Vagina (tissue), 2 donors: ENCODE data around the gene OTULIN. TPM values are rescaled to one million over a fixed set of nuclear protein-coding genes. Genes with fewer than 3 reads are reported as not detected.

Experiments used
- DNase-seq, 2 donors: peaks; one replicate each; pipeline ENCODE4 v3.0.0-alpha.2; 2017; ENCODE audit errors: extremely low spot score in 2 of 2
- H3K27ac ChIP-seq: fragments of 200-600 bp; sonication (generic); one replicate; pipeline ENCODE4 v1.5.1; 2019
- H3K27me3 ChIP-seq: fragments of 200-600 bp; sonication (generic); one replicate; pipeline ENCODE4 v1.5.1; 2019
- H3K36me3 ChIP-seq, 2 donors: fragments of 200-600 bp; sonication (generic); one replicate each; pipeline ENCODE4 v1.5.1; 2017 to 2019
- H3K4me1 ChIP-seq: fragments of 200-600 bp; sonication (generic); one replicate; pipeline ENCODE4 v1.5.1; 2019
- H3K4me3 ChIP-seq, 2 donors: fragments of 200-600 bp; sonication (generic); 1 replicate in 1 of 2; 2 replicates in 1 of 2; pipeline ENCODE4 v1.5.1; 2016 to 2019
- H3K9me3 ChIP-seq: fragments of 200-600 bp; sonication (generic); one replicate; pipeline ENCODE4 v1.5.1; 2019
- POLR2A ChIP-seq, 2 donors: fragments of 450-650 bp; IDR thresholded peaks; one replicate each; pipeline ENCODE4 v1.6.1; 2017; ENCODE audit warnings: antibody characterized with exemption in 2 of 2, mild to moderate bottlenecking in 2 of 2, moderate library complexity in 2 of 2
- POLR2AphosphoS5 ChIP-seq, 2 donors: sonication (generic); formaldehyde crosslinking; IDR thresholded peaks; one replicate each; pipeline ENCODE4 v1.9.0; 2017; ENCODE audit warnings: antibody characterized with exemption in 2 of 2, mild to moderate bottlenecking in 2 of 2, low read depth in 1 of 2; ENCODE audit not compliant: insufficient read depth in 1 of 2
- intact Hi-C: fragments of 100-400 bp; cut with DNase I; formaldehyde crosslinking; loops from one replicate; pipeline ENCODE4 v1.15.1; 2023
- total RNA-seq: library from RNA; depleted of rRNA; stranded (reverse); fragments of >200 nt; gene quantifications from one replicate; pipeline ENCODE4 v1.2.3, GENCODE V29; 2016
- TF ChIP-seq, protein P1 (sequence below), 3 experiments: fragments of 450-650 bp in 2 of 3; fragments of 200-600 bp in 1 of 3; sonication (generic) in 1 of 3; IDR thresholded peaks; one replicate each; pipeline ENCODE4 v1.5.1; 2017 to 2019; ENCODE audit warnings: antibody characterized with exemption in 3 of 3, mild to moderate bottlenecking in 2 of 3, moderate library complexity in 2 of 3

The OTULIN gene
- total RNA-seq, 1 donor from 2014 or later: 34.1 TPM

- no peaks in the 10 kb centered on the region for H3K9me3 ChIP-seq
- DNase-seq: no peak
- no peaks in the 10 kb centered on the region for H3K4me1 ChIP-seq
- H3K4me3 ChIP-seq: no peak overlapping the region
- intact Hi-C loops: no loop called here
- peaks cover 0 to 5% of the 10 kb centered on the region in 2 donors for H3K36me3 ChIP-seq
- TF ChIP-seq, protein P1, sequence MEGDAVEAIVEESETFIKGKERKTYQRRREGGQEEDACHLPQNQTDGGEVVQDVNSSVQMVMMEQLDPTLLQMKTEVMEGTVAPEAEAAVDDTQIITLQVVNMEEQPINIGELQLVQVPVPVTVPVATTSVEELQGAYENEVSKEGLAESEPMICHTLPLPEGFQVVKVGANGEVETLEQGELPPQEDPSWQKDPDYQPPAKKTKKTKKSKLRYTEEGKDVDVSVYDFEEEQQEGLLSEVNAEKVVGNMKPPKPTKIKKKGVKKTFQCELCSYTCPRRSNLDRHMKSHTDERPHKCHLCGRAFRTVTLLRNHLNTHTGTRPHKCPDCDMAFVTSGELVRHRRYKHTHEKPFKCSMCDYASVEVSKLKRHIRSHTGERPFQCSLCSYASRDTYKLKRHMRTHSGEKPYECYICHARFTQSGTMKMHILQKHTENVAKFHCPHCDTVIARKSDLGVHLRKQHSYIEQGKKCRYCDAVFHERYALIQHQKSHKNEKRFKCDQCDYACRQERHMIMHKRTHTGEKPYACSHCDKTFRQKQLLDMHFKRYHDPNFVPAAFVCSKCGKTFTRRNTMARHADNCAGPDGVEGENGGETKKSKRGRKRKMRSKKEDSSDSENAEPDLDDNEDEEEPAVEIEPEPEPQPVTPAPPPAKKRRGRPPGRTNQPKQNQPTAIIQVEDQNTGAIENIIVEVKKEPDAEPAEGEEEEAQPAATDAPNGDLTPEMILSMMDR (IDR thresholded peaks at IDR 0.05): no peak
- TF ChIP-seq POLR2AphosphoS5 (IDR thresholded peaks at IDR 0.05; ENCODE audit: insufficient read depth in 1 of 2, low read depth in 1 of 2) (no peak), POLR2A (IDR thresholded peaks at IDR 0.05) (no peak)
- H3K27me3 ChIP-seq: no peaks in the 10 kb centered on the region
- no peak overlapping the region for H3K27ac ChIP-seq
These were observed 69.9 kb downstream of the OTULIN start for GRCh38 chr5:14734396-14734795.

GRCh38 chr5:14735944-14736343, 71.4 kb downstream of the OTULIN start:
- Histone ChIP-seq H3K27me3 (no peaks in the 10 kb centered on the region), H3K9me3 (no peaks in the 10 kb centered on the region), H3K36me3 (peaks cover 0 to 5% of the 10 kb centered on the region in 2 donors), H3K27ac (no peak overlapping the region), H3K4me3 (no peak overlapping the region), H3K4me1 (no peaks in the 10 kb centered on the region)
- TF ChIP-seq, protein P1 (IDR thresholded peaks at IDR 0.05): no peak
- no peak for TF ChIP-seq POLR2A (IDR thresholded peaks at IDR 0.05)
- TF ChIP-seq POLR2AphosphoS5 (IDR thresholded peaks at IDR 0.05; ENCODE audit: insufficient read depth in 1 of 2, low read depth in 1 of 2): no peak
- intact Hi-C loops: no loop called here
- no peak for DNase-seq

DNA sequence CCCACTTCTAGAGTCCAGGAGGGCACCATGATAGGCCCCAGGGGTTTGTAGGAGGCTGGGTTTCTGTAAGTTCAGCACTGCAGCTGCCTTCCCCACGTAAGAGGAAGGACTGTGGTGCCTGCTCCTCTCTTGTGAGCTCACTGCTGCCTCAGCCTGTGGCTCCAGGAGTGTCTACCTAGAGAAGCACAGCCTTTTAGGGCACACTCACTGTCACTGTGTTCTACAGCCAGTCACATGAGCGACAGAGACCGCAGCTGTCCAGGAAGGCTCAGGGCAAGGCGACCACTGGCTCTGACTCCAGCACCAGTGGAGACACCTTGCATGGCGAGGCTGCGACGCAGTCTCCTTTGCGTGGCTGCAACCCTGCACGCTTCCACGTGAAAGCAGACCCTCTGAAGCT, 72.8 kb downstream of the OTULIN start:
- Histone ChIP-seq H3K27me3 (no peaks in the 10 kb centered on the region), H3K36me3 (peaks cover 0 to 5% of the 10 kb centered on the region in 2 donors), H3K27ac (no peak overlapping the region), H3K4me3 (no peak overlapping the region), H3K9me3 (no peaks in the 10 kb centered on the region), H3K4me1 (no peaks in the 10 kb centered on the region)
- TF ChIP-seq POLR2A (IDR thresholded peaks at IDR 0.05) (no peak), POLR2AphosphoS5 (IDR thresholded peaks at IDR 0.05; ENCODE audit: insufficient read depth in 1 of 2, low read depth in 1 of 2) (no peak)
- TF ChIP-seq, protein P1 (IDR thresholded peaks at IDR 0.05): no peak
- no peak for DNase-seq
- intact Hi-C loops: no loop called here

DNA sequence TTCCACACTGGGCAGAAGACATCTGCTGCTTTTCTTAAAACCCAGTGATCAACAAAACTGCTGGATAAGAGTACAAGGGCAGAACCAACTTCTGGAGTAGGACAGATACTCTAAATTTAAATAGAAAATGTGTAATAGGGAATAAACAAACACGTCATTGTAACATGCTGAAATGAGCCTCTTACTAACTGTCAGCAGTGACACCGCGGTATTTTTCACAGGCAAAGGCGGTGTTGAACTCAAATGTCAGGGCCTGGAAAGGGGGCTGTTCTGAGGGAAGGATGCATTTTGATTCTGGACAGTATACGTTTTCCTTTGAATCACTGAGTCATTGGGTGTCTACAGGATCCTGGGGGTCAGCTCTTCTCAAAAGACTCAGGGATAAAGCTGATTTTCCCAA, 73.5 kb downstream of the OTULIN start:
- Histone ChIP-seq H3K27me3 (no peaks in the 10 kb centered on the region), H3K27ac (no peak overlapping the region), H3K4me1 (no peaks in the 10 kb centered on the region), H3K36me3 (peaks cover 0 to 5% of the 10 kb centered on the region in 2 donors), H3K9me3 (no peaks in the 10 kb centered on the region), H3K4me3 (no peak overlapping the region)
- intact Hi-C loops: no loop called here
- no peak for DNase-seq
- TF ChIP-seq POLR2AphosphoS5 (IDR thresholded peaks at IDR 0.05; ENCODE audit: insufficient read depth in 1 of 2, low read depth in 1 of 2) (no peak), POLR2A (IDR thresholded peaks at IDR 0.05) (no peak)
- TF ChIP-seq, protein P1 (IDR thresholded peaks at IDR 0.05): no peak

DNA sequence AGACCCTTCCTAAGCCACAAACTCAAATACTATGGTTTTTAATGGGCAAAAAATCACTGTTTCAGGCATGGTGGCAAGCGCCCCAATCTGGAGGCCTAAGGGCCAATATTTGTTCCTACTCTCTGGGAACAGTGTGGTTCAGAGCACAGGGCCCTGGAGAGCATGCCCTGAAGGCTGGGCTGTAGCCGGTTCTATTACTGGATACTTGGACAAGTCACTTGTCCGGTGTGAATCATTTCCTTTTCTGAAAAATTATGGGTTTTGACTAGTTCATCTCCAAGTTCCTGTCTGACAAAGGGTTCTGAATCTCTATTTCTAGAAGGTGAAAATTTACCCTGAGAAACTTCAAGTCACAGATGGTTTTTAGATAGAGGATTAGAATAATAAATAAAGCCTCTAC, 75.0 kb downstream of the OTULIN start:
- H3K9me3 ChIP-seq: no peaks in the 10 kb centered on the region
- DNase-seq: no peak
- no peaks in the 10 kb centered on the region for H3K4me1 ChIP-seq
- no peak for TF ChIP-seq POLR2AphosphoS5 (IDR thresholded peaks at IDR 0.05; ENCODE audit: insufficient read depth in 1 of 2, low read depth in 1 of 2)
- TF ChIP-seq, protein P1 (IDR thresholded peaks at IDR 0.05): no peak
- no peak for TF ChIP-seq POLR2A (IDR thresholded peaks at IDR 0.05)
- no peaks in the 10 kb centered on the region for H3K27me3 ChIP-seq
- H3K36me3 ChIP-seq: peaks cover 0 to 5% of the 10 kb centered on the region in 2 donors
- H3K4me3 ChIP-seq: no peak overlapping the region
- intact Hi-C loops: no loop called here
- no peak overlapping the region for H3K27ac ChIP-seq
